ENCODE results near the gene ARFRP1.

DNA sequence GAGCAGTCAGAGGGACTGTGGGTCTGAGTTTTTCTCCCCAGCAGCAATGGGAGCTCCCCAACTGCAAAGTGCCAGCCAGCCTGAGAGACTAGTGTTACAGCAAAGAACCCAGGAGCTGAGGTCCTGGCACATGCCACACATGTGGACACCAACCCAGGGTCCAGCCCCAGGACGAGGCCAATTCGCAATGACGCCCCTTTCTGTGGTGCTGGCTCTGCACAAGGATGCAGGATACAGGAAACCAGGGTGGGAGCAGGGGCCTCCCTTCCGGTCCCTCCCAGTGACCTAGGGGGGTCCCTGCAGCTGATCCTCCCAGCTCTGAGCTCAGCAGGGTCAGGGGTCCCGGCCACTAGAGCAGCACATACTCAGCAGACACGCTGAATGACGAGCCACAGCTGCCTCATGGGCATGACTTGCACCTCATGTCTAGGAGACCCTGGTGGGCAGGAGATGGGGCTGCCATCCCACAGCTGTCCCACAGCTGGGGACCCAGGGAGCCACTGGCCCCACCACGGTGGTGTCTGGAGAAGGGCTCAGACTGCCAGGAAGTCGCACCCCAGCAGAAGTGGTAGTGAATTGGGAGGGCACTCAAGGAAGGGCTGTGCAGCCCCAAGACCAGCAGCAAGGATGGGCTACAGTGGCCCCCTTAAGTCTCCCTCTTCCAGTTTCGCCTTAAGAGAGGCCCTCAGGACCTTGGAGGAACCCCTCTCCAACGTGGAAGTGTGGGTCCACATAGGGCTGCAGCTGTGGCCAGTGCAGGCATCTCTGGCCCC is 3.6 kb downstream of the ARFRP1 start:
- TF ChIP-seq, protein P1, sequence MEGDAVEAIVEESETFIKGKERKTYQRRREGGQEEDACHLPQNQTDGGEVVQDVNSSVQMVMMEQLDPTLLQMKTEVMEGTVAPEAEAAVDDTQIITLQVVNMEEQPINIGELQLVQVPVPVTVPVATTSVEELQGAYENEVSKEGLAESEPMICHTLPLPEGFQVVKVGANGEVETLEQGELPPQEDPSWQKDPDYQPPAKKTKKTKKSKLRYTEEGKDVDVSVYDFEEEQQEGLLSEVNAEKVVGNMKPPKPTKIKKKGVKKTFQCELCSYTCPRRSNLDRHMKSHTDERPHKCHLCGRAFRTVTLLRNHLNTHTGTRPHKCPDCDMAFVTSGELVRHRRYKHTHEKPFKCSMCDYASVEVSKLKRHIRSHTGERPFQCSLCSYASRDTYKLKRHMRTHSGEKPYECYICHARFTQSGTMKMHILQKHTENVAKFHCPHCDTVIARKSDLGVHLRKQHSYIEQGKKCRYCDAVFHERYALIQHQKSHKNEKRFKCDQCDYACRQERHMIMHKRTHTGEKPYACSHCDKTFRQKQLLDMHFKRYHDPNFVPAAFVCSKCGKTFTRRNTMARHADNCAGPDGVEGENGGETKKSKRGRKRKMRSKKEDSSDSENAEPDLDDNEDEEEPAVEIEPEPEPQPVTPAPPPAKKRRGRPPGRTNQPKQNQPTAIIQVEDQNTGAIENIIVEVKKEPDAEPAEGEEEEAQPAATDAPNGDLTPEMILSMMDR (IDR thresholded peaks at IDR 0.05 in 4 of 5, conservative IDR thresholded peaks at IDR 0.05 in 1 of 5) = no peak
- TF ChIP-seq POLR2A (IDR thresholded peaks at IDR 0.05) = no peak

Data from gastrocnemius medialis (tissue), 4 donors.